ENCODE results near the gene SPTAN1.

SPTAN1 gene

DNA sequence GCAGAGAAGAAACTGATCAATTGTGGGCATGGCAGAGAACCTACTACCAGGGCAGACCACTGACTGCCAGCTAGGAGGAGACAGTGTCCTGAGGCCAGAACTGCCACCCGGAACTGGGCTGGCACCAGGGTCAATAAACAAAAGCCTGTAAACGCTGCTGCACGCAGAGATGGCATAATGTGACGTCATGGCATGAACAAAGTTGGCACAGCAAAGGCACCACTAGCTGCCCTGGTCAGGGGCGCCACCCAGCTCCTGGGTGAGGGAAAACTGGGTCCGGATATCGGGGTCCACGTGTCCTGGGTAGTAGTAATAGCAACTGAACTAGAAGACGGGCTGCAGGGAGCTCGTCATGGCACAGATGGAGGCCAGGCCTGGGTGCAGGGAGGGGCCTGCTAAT is 72.2 kb downstream of the SPTAN1 start:
- TF ChIP-seq, protein P1, sequence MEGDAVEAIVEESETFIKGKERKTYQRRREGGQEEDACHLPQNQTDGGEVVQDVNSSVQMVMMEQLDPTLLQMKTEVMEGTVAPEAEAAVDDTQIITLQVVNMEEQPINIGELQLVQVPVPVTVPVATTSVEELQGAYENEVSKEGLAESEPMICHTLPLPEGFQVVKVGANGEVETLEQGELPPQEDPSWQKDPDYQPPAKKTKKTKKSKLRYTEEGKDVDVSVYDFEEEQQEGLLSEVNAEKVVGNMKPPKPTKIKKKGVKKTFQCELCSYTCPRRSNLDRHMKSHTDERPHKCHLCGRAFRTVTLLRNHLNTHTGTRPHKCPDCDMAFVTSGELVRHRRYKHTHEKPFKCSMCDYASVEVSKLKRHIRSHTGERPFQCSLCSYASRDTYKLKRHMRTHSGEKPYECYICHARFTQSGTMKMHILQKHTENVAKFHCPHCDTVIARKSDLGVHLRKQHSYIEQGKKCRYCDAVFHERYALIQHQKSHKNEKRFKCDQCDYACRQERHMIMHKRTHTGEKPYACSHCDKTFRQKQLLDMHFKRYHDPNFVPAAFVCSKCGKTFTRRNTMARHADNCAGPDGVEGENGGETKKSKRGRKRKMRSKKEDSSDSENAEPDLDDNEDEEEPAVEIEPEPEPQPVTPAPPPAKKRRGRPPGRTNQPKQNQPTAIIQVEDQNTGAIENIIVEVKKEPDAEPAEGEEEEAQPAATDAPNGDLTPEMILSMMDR (IDR thresholded peaks at IDR 0.05; ENCODE audit: borderline replicate concordance, control extremely low read depth, extremely low read depth, insufficient read depth, missing control alignments), result no peak
- in situ Hi-C loops (cut with MboI; ENCODE audit: low sequenced_read_pairs, unreplicated experiment), result no loop called here
- DNase-seq (ENCODE audit: low spot score), result no peak

DNA sequence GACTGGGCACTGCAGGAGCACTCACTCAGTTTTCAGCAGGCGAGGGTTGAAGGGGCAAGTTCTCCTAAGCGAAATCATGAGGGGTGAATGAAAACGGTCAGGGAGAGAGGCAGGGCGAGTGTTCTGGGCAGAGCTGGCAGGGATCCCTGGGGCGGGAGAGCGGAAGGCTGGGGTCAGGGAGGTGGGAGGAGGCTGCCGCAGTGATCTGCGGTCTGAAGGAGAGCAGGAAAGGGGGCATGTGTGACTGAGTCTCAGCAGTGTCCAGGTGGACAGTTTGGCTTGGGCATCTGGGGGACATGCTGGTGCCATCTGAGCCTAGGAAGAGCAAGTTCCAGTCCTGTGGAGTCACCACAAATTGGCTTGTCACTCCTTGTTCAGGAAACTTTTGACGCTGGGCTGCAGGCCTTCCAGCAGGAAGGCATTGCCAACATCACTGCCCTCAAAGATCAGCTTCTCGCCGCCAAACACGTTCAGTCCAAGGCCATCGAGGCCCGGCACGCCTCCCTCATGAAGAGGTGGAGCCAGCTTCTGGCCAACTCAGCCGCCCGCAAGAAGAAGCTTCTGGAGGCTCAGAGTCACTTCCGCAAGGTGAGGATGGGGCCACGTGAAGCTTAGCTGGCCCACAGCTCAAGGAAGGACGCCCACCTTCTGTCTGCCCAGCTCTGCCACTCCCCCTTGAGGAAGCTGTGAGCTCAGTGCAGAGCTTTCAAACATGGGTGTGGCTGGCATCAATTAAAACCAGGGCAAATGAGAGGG is 73.2 kb downstream of the SPTAN1 start:
- in situ Hi-C loops (cut with MboI; ENCODE audit: low sequenced_read_pairs, unreplicated experiment), result no loop called here
- TF ChIP-seq, protein P1 (IDR thresholded peaks at IDR 0.05; ENCODE audit: borderline replicate concordance, control extremely low read depth, extremely low read depth, insufficient read depth, missing control alignments), result no peak
- no peak for DNase-seq (ENCODE audit: low spot score)

DNA sequence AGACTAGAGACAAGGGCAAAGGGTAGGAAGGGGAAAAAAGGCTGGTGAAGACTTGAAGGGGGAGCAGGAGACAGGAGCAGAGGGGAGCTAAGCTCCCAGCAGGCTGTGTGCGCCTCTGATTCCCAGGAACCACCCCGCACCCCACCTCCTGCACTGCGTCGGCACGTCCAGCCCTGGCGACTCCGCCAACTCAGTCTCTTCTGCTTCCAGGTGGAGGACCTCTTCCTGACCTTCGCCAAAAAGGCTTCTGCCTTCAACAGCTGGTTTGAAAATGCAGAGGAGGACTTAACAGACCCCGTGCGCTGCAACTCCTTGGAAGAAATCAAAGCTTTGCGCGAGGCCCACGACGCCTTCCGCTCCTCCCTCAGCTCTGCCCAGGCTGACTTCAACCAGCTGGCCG is 73.8 kb downstream of the SPTAN1 start:
- TF ChIP-seq, protein P1 (IDR thresholded peaks at IDR 0.05; ENCODE audit: borderline replicate concordance, control extremely low read depth, extremely low read depth, insufficient read depth, missing control alignments), result no peak
- in situ Hi-C loops (cut with MboI; ENCODE audit: low sequenced_read_pairs, unreplicated experiment), result no loop called here
- DNase-seq (ENCODE audit: low spot score), result peak; percentile 30

DNA sequence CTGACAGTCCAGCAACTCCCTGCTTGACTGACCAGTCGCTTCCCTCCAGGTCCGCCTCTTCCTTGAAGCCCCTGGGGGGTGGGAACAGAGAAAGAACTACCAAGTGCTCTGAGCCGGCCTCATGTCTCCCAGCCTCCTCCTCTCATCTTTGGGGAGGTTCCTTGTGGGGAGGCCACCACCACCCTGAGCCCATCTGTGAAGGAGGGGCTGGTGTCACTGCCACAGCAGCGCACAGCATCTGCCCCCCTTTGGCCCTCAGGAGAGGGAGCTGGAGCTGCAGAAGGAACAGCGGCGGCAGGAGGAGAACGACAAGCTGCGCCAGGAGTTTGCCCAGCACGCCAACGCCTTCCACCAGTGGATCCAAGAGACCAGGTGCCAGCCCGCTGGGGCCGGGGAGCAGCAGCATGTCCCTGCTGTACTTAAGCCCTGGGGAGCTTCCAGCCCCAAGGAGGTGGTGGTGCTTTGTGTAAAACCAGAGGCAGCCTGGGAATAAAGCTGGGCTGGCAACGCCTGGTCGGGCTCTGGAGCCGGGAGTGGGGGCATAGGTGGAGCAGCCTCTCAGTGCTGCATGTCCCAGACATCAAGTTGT is 74.8 kb downstream of the SPTAN1 start:
- TF ChIP-seq, protein P1 (IDR thresholded peaks at IDR 0.05; ENCODE audit: borderline replicate concordance, control extremely low read depth, extremely low read depth, insufficient read depth, missing control alignments), result no peak
- peak; percentile 32 for DNase-seq (ENCODE audit: low spot score)
- in situ Hi-C loops (cut with MboI; ENCODE audit: low sequenced_read_pairs, unreplicated experiment), result no loop called here

DNA sequence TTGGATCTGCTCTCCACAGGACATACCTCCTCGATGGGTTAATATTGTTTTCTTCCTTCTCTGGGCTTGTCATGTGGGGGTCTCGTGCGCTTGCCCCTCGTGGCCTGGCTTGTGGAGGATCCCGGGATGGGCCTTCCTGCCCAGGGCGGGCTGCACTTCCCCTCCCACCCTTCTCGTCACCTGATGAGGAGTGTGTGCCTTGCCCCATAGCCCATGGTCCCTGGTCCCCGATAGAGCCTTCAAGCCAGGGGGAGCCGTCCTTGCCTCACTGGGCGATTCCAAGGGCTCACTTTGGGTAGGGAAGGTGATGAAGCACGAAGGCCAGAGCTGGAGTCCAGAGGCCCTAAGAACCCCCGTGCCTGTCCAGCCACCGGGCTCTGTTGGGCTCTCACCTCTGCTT is 75.5 kb downstream of the SPTAN1 start:
- TF ChIP-seq, protein P1 (IDR thresholded peaks at IDR 0.05; ENCODE audit: borderline replicate concordance, control extremely low read depth, extremely low read depth, insufficient read depth, missing control alignments), result no peak
- peak; percentile 27 for DNase-seq (ENCODE audit: low spot score)
- in situ Hi-C loops (cut with MboI; ENCODE audit: low sequenced_read_pairs, unreplicated experiment), result no loop called here

DNA sequence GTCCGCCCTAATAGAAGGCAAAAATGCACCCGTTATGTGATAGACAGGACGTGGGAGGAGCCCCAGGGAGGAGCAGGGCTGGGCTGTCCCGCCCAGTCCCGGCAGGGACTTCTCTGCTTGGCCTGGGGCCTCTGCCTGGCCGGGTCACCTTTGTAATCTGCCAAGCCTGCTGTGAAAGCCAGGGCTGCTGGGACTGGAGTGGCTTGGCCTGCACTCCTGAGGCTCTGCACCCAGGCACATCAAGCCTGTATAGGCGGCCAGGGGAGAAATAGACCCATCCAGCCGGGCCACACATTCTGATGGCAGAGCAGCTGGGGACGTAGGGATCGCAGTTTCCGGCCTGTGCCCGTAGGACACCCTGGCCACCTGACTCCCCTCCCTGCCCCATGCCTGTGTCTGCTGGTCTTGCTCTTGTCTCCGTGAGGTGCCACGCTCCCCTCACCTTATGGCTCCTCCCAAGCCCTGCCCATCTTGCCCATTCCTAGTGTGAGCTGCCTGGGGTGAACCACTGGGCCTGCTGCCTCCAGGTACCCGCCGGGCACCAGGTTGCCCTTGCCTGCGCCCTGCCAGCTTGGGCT is 76.2 kb downstream of the SPTAN1 start:
- peak; percentile 18 for DNase-seq (ENCODE audit: low spot score)
- in situ Hi-C loops (cut with MboI; ENCODE audit: low sequenced_read_pairs, unreplicated experiment), result no loop called here
- TF ChIP-seq, protein P1 (IDR thresholded peaks at IDR 0.05; ENCODE audit: borderline replicate concordance, control extremely low read depth, extremely low read depth, insufficient read depth, missing control alignments), result no peak

Measured in GM13976 (cell line).